SU-DHL-6 (cell line): ENCODE results near the gene SLC26A9.

ENCODE experiments used
- CTCF ChIP-seq: fragments of 200-600 bp; sonication (generic); IDR thresholded peaks from one replicate; pipeline ENCODE4 v1.5.1; 2017; ENCODE audit warnings: antibody characterized with exemption, mild to moderate bottlenecking, low read length, moderate library complexity; ENCODE audit not compliant: insufficient read depth, poor library complexity, severe bottlenecking
- EZH2phosphoT487 ChIP-seq: fragments of 200-600 bp; sonication (generic), shearing (Covaris generic); conservative IDR thresholded peaks from 2 replicates; pipeline ENCODE4 v1.6.1; 2018; ENCODE audit warnings: mild to moderate bottlenecking, antibody characterized with exemption, low read length, moderate library complexity, mixed read lengths

GRCh38 chr1:205954819-205955404 is 11.7 kb upstream of the SLC26A9 start:
- TF ChIP-seq CTCF (no peak), EZH2phosphoT487 (no peak)
